ENCODE measurements around the gene RUNX2. TPM values are rescaled to one million over a fixed set of nuclear protein-coding genes. Genes with fewer than 3 reads are reported as not detected.

Gene RUNX2
- total and polyA plus RNA-seq, 2 of the 8 experiments (the other 6 are each of a cell fraction or from before 2014, with no cell fraction given): 0.26 to 1.2 TPM

GRCh38 chr6:45486736-45487135, 158.6 kb downstream of the RUNX2 start:
- H3K4ac ChIP-seq (replicated peaks; ENCODE audit: insufficient read length, low read depth, low read length): no peak overlapping the region
- H3K36me3 ChIP-seq (ENCODE audit: control insufficient read depth in 2 of 4, insufficient read depth in 4 of 4, low read length in 3 of 4): no peaks in the 10 kb centered on the region
- ChIA-PET POLR2A (ENCODE audit: partially characterized antibody) (no interaction called here), CTCF (ENCODE audit: partially characterized antibody) (no interaction called here)
- H3K4me1 ChIP-seq (replicated peaks in 1 of 4; ENCODE audit: control insufficient read depth in 3 of 4, insufficient read depth in 4 of 4, low read length in 3 of 4): peaks cover 0 to under 1% (median 0%) of the 10 kb centered on the region in 4 experiments; a peak in 1 of 7 replicates
- no peak overlapping the region for H4K8ac ChIP-seq (ENCODE audit: extremely low read depth, insufficient read depth, low read length)
- no peaks in the 10 kb centered on the region for H3K79me1 ChIP-seq (ENCODE audit: low read depth, low read length)
- H3K9me3 ChIP-seq (ENCODE audit: insufficient read depth in 2 of 2, low read depth in 1 of 2, low read length in 1 of 2): 0 out of 4 replicates have a peak, but pooled peaks cover 0 to 3% of the 10 kb centered on the region in 2 experiments
- no peak overlapping the region for H2BK15ac ChIP-seq (ENCODE audit: low read length)
- WGBS, 2 experiments (ENCODE audit: extremely low coverage in 1 of 2, insufficient coverage in 1 of 2, insufficient read length in 1 of 2, insufficient replicate concordance in 2 of 2, low coverage in 1 of 2, low lambda C conversion rate in 2 of 2, missing lambda C conversion rate in 1 of 2): 83% methylated on average over 4 of the region's 4 CpGs; no CpG with 5 or more reads in 1 of the 2 experiments
- FAIRE-seq (no peak), DNase-seq (ENCODE audit: low read depth in 1 of 2, low spot score in 2 of 2) (no peak)
- no peak overlapping the region for H3K27ac ChIP-seq (ENCODE audit: low read depth, low read length)
- no peak overlapping the region for H2AK5ac ChIP-seq (ENCODE audit: low read depth, low read length)
- H3K27me3 ChIP-seq (replicated peaks in 1 of 4; ENCODE audit: control insufficient read depth in 3 of 4, extremely low read depth in 1 of 4, insufficient read depth in 3 of 4, low read length in 3 of 4): no peaks in the 10 kb centered on the region
- no peak overlapping the region for H4K5ac ChIP-seq (ENCODE audit: insufficient read length, low read depth, low read length)
- H3K23ac ChIP-seq (ENCODE audit: insufficient read length): no peak overlapping the region
- no peak overlapping the region for H3K14ac ChIP-seq (ENCODE audit: insufficient read length)
- H3K4me2 ChIP-seq (ENCODE audit: insufficient read depth in 1 of 2, low read depth in 2 of 2, low read length in 2 of 2): no peak overlapping the region
- no peaks in the 10 kb centered on the region for H3K79me2 ChIP-seq (ENCODE audit: control insufficient read depth in 1 of 2, insufficient read depth in 2 of 2, low read length in 2 of 2)
- no peaks in the 10 kb centered on the region for H4K20me1 ChIP-seq (replicated peaks in 1 of 2; ENCODE audit: control insufficient read depth in 1 of 2, insufficient read depth in 2 of 2, low read length in 2 of 2)
- no peak overlapping the region for H2AFZ ChIP-seq (ENCODE audit: low read length)
- H3K56ac ChIP-seq (replicated peaks; ENCODE audit: insufficient read length, low read depth, low read length): no peak overlapping the region
- H2BK120ac ChIP-seq (replicated peaks; ENCODE audit: low read depth, low read length): no peak overlapping the region
- H2BK20ac ChIP-seq (ENCODE audit: low read length): no peak overlapping the region
- H3K4me3 ChIP-seq (ENCODE audit: extremely low read depth in 1 of 4, insufficient read depth in 2 of 4, low read depth in 3 of 4, low read length in 4 of 4): no peak overlapping the region
- H3K23me2 ChIP-seq (ENCODE audit: low read depth, low read length): no peaks in the 10 kb centered on the region
- H3K9ac ChIP-seq (replicated peaks in 1 of 4; ENCODE audit: extremely low read depth in 1 of 4, low read depth in 3 of 4, low read length in 3 of 4): no peak overlapping the region
- no peak overlapping the region for H2BK12ac ChIP-seq (ENCODE audit: low read depth, low read length)
- no peak overlapping the region for H2BK5ac ChIP-seq (ENCODE audit: low read depth, low read length)
- H4K91ac ChIP-seq (replicated peaks; ENCODE audit: insufficient read length, low read length): no peak overlapping the region
- no peak overlapping the region for H3K18ac ChIP-seq (ENCODE audit: extremely low read depth, low read length)
- no peak for TF ChIP-seq SRF (IDR thresholded peaks at IDR 0.05; ENCODE audit: low read depth, low read length)
- no peak for TF ChIP-seq SP2 (IDR thresholded peaks at IDR 0.05; ENCODE audit: low read length)
- TF ChIP-seq RAD21 (IDR thresholded peaks at IDR 0.05 in 1 of 2, conservative IDR thresholded peaks at IDR 0.05 in 1 of 2; ENCODE audit: low read depth in 2 of 2, low read length in 2 of 2): no peak
- TF ChIP-seq E2F6 (IDR thresholded peaks at IDR 0.05): no peak
- no peak for TF ChIP-seq CBX5 (IDR thresholded peaks at IDR 0.05; ENCODE audit: low read depth, low read length)
- TF ChIP-seq CTBP2 (IDR thresholded peaks at IDR 0.05; ENCODE audit: borderline replicate concordance, insufficient read depth, insufficient read length, low read length): no peak
- TF ChIP-seq SIX5 (IDR thresholded peaks at IDR 0.05; ENCODE audit: low read depth, low read length): no peak
- no peak for TF ChIP-seq JUND (IDR thresholded peaks at IDR 0.05; ENCODE audit: low read length)
- no peak for TF ChIP-seq SP1 (IDR thresholded peaks at IDR 0.05; ENCODE audit: low read depth, low read length)
- TF ChIP-seq CTCF (IDR thresholded peaks at IDR 0.05; ENCODE audit: control extremely low read depth in 1 of 3, insufficient read depth in 1 of 3, low read depth in 1 of 3, low read length in 3 of 3): no peak
- no peak for TF ChIP-seq TAF7 (optimal IDR thresholded peaks at IDR 0.05; ENCODE audit: borderline replicate concordance, low read depth, low read length)

All from H1 (cell line).